GM12878 (cell line): ENCODE results near the gene DOC2B. TPM values are rescaled to one million over a fixed set of nuclear protein-coding genes. Genes with fewer than 3 reads are reported as not detected.

Experiments
- ATAC-seq: fragments of 200-7000 bp; cut with Tn5 transposase; 3 replicates; pipeline ENCODE4 v1.9.1; 2020; ENCODE audit warnings: mild to moderate bottlenecking, moderate library complexity
- BruUV-seq: library from RNA; stranded (reverse); fragments of 400-500 nt; replicated peaks from 2 replicates; lab custom pipeline; 2021; lab: Mats Ljungman, UMichigan
- CTCF ChIA-PET: fragments of 300-600 bp; sonication (Branson Sonifier 250); formaldehyde crosslinking; extraction: SDS; loops from one replicate; lab custom pipeline; 2021; ENCODE audit warnings: inconsistent platforms; lab: Yijun Ruan, JAX
- POLR2A ChIA-PET: fragments of 350-600 bp; formaldehyde crosslinking; extraction: SDS; loops from one replicate; lab custom pipeline; 2021; ENCODE audit warnings: inconsistent platforms; lab: Charles Lee
- RAD21 ChIA-PET: fragments of 300-600 bp; sonication (Branson Sonifier 250); formaldehyde crosslinking; loops from one replicate; lab custom pipeline; 2023; ENCODE audit warnings: antibody characterized with exemption; ENCODE audit not compliant: unreplicated experiment; lab: Charles Lee
- SMC1A ChIA-PET: fragments of 300-600 bp; sonication (Branson Sonifier 250); formaldehyde crosslinking; loops from one replicate; lab custom pipeline; 2023; ENCODE audit not compliant: unreplicated experiment, uncharacterized antibody; lab: Charles Lee
- DNase-seq: peaks from one replicate; pipeline ENCODE4 v3.0.0-alpha.2; 2011; ENCODE audit warnings: low read depth, low spot score
- FAIRE-seq: peaks from 3 replicates; lab custom pipeline; 2011; peaks lifted over from hg19 to GRCh38; lab: Jason Lieb, UNC
- H2AFZ ChIP-seq: 2 replicates; pipeline ENCODE4 v1.6.0; 2011; ENCODE audit warnings: low read depth, low read length, control low read depth; ENCODE audit not compliant: control insufficient read depth
- H3K27ac ChIP-seq: 2 replicates; pipeline ENCODE4 v1.5.1; 2011; ENCODE audit warnings: control low read depth; ENCODE audit not compliant: control insufficient read depth, insufficient read depth
- H3K27me3 ChIP-seq, 2 experiments: replicated peaks in 1 of 2; 2 replicates each; pipeline versions ENCODE4 v1.6.0 to v1.6.1; 2011; ENCODE audit warnings: low read length in 1 of 2; ENCODE audit not compliant: control insufficient read depth in 2 of 2, insufficient read depth in 2 of 2
- H3K36me3 ChIP-seq, 2 experiments: 2 replicates each; pipeline ENCODE4 v1.5.1; 2011; ENCODE audit warnings: low read length in 1 of 2; ENCODE audit not compliant: control insufficient read depth in 2 of 2, insufficient read depth in 2 of 2
- H3K4me1 ChIP-seq: 2 replicates; pipeline ENCODE4 v1.6.1; 2011; ENCODE audit warnings: mild to moderate bottlenecking, low read length, moderate library complexity, mixed read lengths; ENCODE audit not compliant: control insufficient read depth, insufficient read depth
- H3K4me2 ChIP-seq: 2 replicates; pipeline ENCODE4 v1.6.0; 2011; ENCODE audit warnings: control low read depth; ENCODE audit not compliant: control insufficient read depth, insufficient read depth
- H3K4me3 ChIP-seq: fragments of 200-600 bp; sonication (generic); 2 replicates; pipeline ENCODE4 v1.5.1; 2016
- H3K79me2 ChIP-seq: 2 replicates; pipeline ENCODE4 v1.6.0; 2011; ENCODE audit warnings: low read length; ENCODE audit not compliant: control insufficient read depth, insufficient read depth
- H3K9ac ChIP-seq: 2 replicates; pipeline ENCODE4 v1.8.0; 2011; ENCODE audit warnings: low read length, control low read depth, mixed read lengths; ENCODE audit not compliant: control insufficient read depth, insufficient read depth
- H3K9me3 ChIP-seq: replicated peaks from 3 replicates; pipeline ENCODE4 v1.5.1; 2011; ENCODE audit warnings: mild to moderate bottlenecking, low read length; ENCODE audit not compliant: control insufficient read depth, insufficient read depth
- H4K20me1 ChIP-seq: 2 replicates; pipeline ENCODE4 v1.6.0; 2011; ENCODE audit not compliant: control insufficient read depth, insufficient read depth
- ATF7 ChIP-seq: fragments of 450-650 bp; IDR thresholded peaks from 2 replicates; pipeline ENCODE4 v1.6.1; 2016; ENCODE audit warnings: low read depth, mild to moderate bottlenecking
- E2F4 ChIP-seq: IDR thresholded peaks from 2 replicates; pipeline ENCODE4 v1.6.1; 2012; ENCODE audit warnings: low read depth, low read length, improper control_type of control experiment
- GATAD2B ChIP-seq: fragments of 450-650 bp; conservative IDR thresholded peaks from 2 replicates; pipeline ENCODE4 v1.6.1; 2017; ENCODE audit warnings: low read depth, mild to moderate bottlenecking, moderate library complexity
- HDAC6 ChIP-seq: fragments of 200-600 bp; sonication (generic); IDR thresholded peaks from one replicate; pipeline ENCODE4 v1.8.0; 2017; ENCODE audit warnings: antibody characterized with exemption; ENCODE audit not compliant: unreplicated experiment
- KDM1A ChIP-seq: fragments of 200-600 bp; sonication (generic); IDR thresholded peaks from 2 replicates; pipeline ENCODE4 v1.6.1; 2016; ENCODE audit warnings: borderline replicate concordance
- MLLT1 ChIP-seq: fragments of 450-650 bp; IDR thresholded peaks from 2 replicates; pipeline ENCODE4 v1.6.1; 2016; ENCODE audit warnings: mild to moderate bottlenecking
- MTA2 ChIP-seq: fragments of 450-650 bp; IDR thresholded peaks from 2 replicates; pipeline ENCODE4 v1.6.1; 2016; ENCODE audit warnings: low read depth, mild to moderate bottlenecking, moderate library complexity
- NFXL1 ChIP-seq: fragments of 450-650 bp; IDR thresholded peaks from 2 replicates; pipeline ENCODE4 v1.6.1; 2017; ENCODE audit warnings: antibody characterized with exemption, mild to moderate bottlenecking, borderline replicate concordance
- NR2C1 ChIP-seq: fragments of 450-650 bp; IDR thresholded peaks from 2 replicates; pipeline ENCODE4 v1.6.1; 2017; ENCODE audit warnings: antibody characterized with exemption, mild to moderate bottlenecking, moderate library complexity
- NRF1 ChIP-seq: conservative IDR thresholded peaks from 2 replicates; pipeline ENCODE4 v1.6.1; 2011; ENCODE audit warnings: mild to moderate bottlenecking, low read depth, low read length, improper control_type of control experiment
- PKNOX1 ChIP-seq: fragments of 450-650 bp; IDR thresholded peaks from 2 replicates; pipeline ENCODE4 v1.6.1; 2016; ENCODE audit warnings: mild to moderate bottlenecking
- RBBP5 ChIP-seq: fragments of 200-600 bp; sonication (generic); conservative IDR thresholded peaks from 2 replicates; pipeline ENCODE4 v1.6.1; 2016
- TAF1 ChIP-seq: IDR thresholded peaks from 2 replicates; pipeline ENCODE4 v1.6.1; 2011; ENCODE audit warnings: mild to moderate bottlenecking, low read depth, low read length, borderline replicate concordance
- WGBS: methylation state at CpG from one replicate; pipeline ENCODE4 v1.1.6; 2016; ENCODE audit warnings: low lambda C conversion rate; ENCODE audit not compliant: insufficient replicate concordance, insufficient coverage; ENCODE audit errors: missing lambda C conversion rate; 5-methylcytosine and 5-hydroxymethylcytosine counted together
- in situ Hi-C: fragments of 300-500 bp; cut with MboI; formaldehyde crosslinking; loops from 9 replicates; pipeline ENCODE4 v1.14.3; 2018; ENCODE audit warnings: mixed read lengths
- intact Hi-C: fragments of 100-400 bp; cut with micrococcal nuclease; formaldehyde crosslinking; loops from one replicate; pipeline ENCODE4 v1.14.2; 2022; ENCODE audit not compliant: unreplicated experiment
- polyA plus RNA-seq, 11 experiments: library from polyadenylated mRNA; depleted of rRNA in 4 of 11; unstranded in 6 of 11; stranded (reverse) in 5 of 11; fragments of >200 nt; fragmentation: Nextera tagmentation in 4 of 11; fragmentation: Illumina TruSeq in 1 of 11; extraction: Ambion mirVana in 4 of 11; extraction: Trizol in 1 of 11; gene quantifications; 1 replicate in 1 of 11; 2 replicates in 10 of 11; pipeline versions ENCODE4 v1.2.1 to v1.2.3, GENCODE V29; 2011 to 2016; ENCODE audit warnings: inconsistent platforms in 2 of 11, missing spikeins in 2 of 11, low read depth in 1 of 11
- total RNA-seq, 4 experiments: library from RNA; depleted of rRNA in 3 of 4; stranded (reverse); fragments of >200 nt in 3 of 4; fragmentation: Illumina TruSeq in 1 of 4; extraction: Trizol in 1 of 4; gene quantifications; 2 replicates each; pipeline versions ENCODE4 v1.2.1 to v1.2.3, GENCODE V29; 2013 to 2021
- TF ChIP-seq, protein P1 (sequence below): IDR thresholded peaks from 2 replicates; pipeline ENCODE4 v1.6.1; 2011; ENCODE audit warnings: low read depth, mild to moderate bottlenecking, low read length, moderate library complexity, borderline replicate concordance; ENCODE audit errors: extremely low read depth
- TF ChIP-seq, protein P2 (sequence below): IDR thresholded peaks from 2 replicates; pipeline ENCODE4 v1.6.1; 2012; ENCODE audit warnings: low read length, inconsistent platforms

The DOC2B gene
- total and polyA plus RNA-seq, 10 of the 15 experiments (the other 5 are each of a cell fraction or from before 2014, with no cell fraction given) = not detected

DNA sequence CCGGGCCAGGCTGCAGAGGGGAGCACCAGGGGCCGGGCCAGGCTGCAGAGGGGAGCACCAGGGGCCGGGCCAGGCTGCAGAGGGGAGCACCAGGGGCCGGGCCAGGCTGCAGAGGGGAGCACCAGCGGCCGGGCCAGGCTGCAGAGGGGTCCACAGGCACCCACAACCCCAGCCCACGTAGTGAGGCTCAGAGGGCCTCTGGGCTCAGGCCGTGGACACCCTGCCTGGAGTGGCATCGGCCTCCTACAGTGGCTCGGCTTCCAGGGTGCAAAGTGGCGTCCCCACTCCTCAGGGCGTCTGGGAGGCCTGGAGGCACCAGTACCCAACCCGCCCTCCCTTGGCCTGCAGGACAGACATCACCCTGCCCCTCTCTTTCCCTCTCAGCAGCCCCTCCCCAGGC lies 9.6 kb downstream of the DOC2B start (continued):
- TF ChIP-seq, protein P1, sequence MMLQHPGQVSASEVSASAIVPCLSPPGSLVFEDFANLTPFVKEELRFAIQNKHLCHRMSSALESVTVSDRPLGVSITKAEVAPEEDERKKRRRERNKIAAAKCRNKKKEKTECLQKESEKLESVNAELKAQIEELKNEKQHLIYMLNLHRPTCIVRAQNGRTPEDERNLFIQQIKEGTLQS = no peak
- TF ChIP-seq RBBP5 (no peak), GATAD2B (no peak)

- ChIA-PET CTCF (no interaction called here), RAD21 (no interaction called here), SMC1A (no interaction called here), POLR2A (no interaction called here)
- Histone ChIP-seq H3K27me3 (no peaks in the 10 kb centered on the region; a peak in 2 of 4 replicates), H3K27ac (no peak overlapping the region), H3K4me3 (no peak overlapping the region), H3K4me2 (no peak overlapping the region), H2AFZ (no peak overlapping the region), H3K9ac (no peak overlapping the region), H3K9me3 (no peaks in the 10 kb centered on the region; the same call in 2 of the 3 replicates), H3K4me1 (peaks cover 5% of the 10 kb centered on the region; the same call in 1 of the 2 replicates), H3K36me3 (no peaks in the 10 kb centered on the region), H4K20me1 (no peaks in the 10 kb centered on the region), H3K79me2 (no peaks in the 10 kb centered on the region)
- no peak for ATAC-seq
- 5% methylated on average over 6 of the region's 6 CpGs for WGBS
- in situ Hi-C loops (no loop called here), intact Hi-C loops (no loop called here)
- no peak for DNase-seq
- BruUV-seq = no TSS peak
- TF ChIP-seq, protein P2, sequence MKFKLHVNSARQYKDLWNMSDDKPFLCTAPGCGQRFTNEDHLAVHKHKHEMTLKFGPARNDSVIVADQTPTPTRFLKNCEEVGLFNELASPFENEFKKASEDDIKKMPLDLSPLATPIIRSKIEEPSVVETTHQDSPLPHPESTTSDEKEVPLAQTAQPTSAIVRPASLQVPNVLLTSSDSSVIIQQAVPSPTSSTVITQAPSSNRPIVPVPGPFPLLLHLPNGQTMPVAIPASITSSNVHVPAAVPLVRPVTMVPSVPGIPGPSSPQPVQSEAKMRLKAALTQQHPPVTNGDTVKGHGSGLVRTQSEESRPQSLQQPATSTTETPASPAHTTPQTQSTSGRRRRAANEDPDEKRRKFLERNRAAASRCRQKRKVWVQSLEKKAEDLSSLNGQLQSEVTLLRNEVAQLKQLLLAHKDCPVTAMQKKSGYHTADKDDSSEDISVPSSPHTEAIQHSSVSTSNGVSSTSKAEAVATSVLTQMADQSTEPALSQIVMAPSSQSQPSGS = no peak
- TF ChIP-seq E2F4 (no peak), NR2C1 (no peak), MTA2 (no peak), NFXL1 (no peak), KDM1A (no peak), HDAC6 (no peak), MLLT1 (no peak), PKNOX1 (no peak), ATF7 (no peak), NRF1 (no peak), TAF1 (no peak)
- FAIRE-seq = no peak
Measured at GRCh38 chr17:170130-170670, 11.2 kb downstream of the DOC2B start.
